Skeletal muscle satellite cell (primary cell): ENCODE data around the gene OGFOD2.

ENCODE experiments used
- H3K27me3 ChIP-seq: 2 replicates; pipeline ENCODE4 v1.7.0; 2013; ENCODE audit warnings: low read length; ENCODE audit not compliant: control insufficient read depth, insufficient read depth
- H3K36me3 ChIP-seq: 2 replicates; pipeline ENCODE4 v1.7.0; 2013; ENCODE audit warnings: mild to moderate bottlenecking, control low read depth, low read length; ENCODE audit not compliant: insufficient read depth
- H3K4me1 ChIP-seq: 2 replicates; pipeline ENCODE4 v1.7.0; 2013; ENCODE audit warnings: low read length; ENCODE audit not compliant: control insufficient read depth, insufficient read depth
- H3K4me2 ChIP-seq: 2 replicates; pipeline ENCODE4 v1.7.0; 2013; ENCODE audit warnings: mild to moderate bottlenecking, low read length
- H3K4me3 ChIP-seq: 2 replicates; pipeline ENCODE4 v1.7.0; 2013; ENCODE audit warnings: low read length
- H3K9ac ChIP-seq: 2 replicates; pipeline ENCODE4 v1.7.0; 2013; ENCODE audit warnings: mild to moderate bottlenecking, low read depth, low read length, moderate library complexity
- H3K9me3 ChIP-seq: replicated peaks from 2 replicates; pipeline ENCODE4 v1.7.0; 2013; ENCODE audit warnings: mild to moderate bottlenecking, control low read depth, low read length

Gene OGFOD2

DNA sequence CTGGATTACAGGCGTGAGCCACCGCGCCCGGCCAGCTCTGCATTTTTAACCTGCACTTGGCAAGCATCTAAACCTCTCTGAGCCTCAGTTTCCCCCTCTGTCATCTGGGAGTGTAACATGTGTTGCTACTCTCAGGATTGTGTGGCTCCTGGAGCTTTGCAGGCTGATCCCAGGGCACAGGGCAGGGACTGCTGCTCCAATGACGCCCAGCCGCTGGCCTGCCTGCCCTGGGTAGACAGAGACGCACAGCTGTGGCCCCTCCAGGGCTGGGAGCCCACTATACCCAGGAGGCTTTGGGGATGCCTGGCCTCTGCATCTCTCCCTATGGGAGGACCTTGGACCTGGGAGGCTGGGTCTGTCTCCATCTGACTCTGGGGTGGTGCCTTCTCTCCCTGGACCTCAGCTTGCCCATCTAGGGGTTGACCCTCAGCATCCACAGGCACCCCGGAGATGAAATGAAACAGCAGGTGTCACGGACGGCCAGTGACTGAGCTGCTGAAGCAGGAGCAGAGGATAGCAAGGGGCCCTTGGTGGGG, 19.2 kb downstream of the OGFOD2 start:
- Histone ChIP-seq H3K9me3 (no peaks in the 10 kb centered on the region), H3K4me1 (no peaks in the 10 kb centered on the region), H3K4me2 (no peak overlapping the region), H3K4me3 (no peak overlapping the region), H3K9ac (no peak overlapping the region), H3K36me3 (peaks cover 3% of the 10 kb centered on the region), H3K27me3 (no peaks in the 10 kb centered on the region)

DNA sequence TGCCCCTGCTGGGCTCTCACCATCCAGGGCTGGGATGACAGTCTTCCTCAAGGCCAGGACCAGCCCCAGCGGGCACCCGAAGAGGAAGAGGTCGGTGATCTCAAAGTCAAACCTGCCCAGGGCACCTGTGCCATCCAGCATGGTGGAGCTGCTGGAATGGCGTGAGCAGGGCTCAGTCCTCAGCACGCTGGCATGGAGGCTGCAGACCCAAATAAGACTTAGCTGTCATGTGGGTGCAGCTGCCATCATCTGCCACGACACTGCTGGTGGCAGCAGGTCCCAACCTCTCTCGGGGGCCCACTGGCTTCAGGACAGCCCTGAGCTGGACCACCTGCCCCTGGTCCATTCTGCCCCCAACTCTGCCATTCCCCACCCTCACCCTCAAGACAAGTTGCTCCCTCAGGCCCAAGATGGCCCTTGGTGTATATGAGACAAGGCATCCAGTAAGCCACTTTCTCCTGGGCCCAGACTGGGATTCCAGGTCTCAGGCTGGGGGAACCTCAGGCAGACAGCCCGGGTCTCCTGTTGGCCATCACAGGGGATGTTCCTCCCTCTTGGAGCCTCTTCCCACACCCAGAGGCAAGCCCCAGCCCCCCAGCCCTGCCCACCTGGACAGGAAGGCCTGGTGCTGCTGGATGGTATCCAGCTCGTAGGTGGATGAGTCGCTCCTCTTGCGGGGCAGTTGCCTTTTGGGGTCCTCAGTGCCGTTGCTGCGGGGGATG, 19.9 kb downstream of the OGFOD2 start:
- no peaks in the 10 kb centered on the region for H3K27me3 ChIP-seq
- no peak overlapping the region for H3K4me2 ChIP-seq
- no peak overlapping the region for H3K4me3 ChIP-seq
- no peaks in the 10 kb centered on the region for H3K9me3 ChIP-seq
- no peak overlapping the region for H3K9ac ChIP-seq
- peaks cover 3% of the 10 kb centered on the region for H3K36me3 ChIP-seq
- no peaks in the 10 kb centered on the region for H3K4me1 ChIP-seq

DNA sequence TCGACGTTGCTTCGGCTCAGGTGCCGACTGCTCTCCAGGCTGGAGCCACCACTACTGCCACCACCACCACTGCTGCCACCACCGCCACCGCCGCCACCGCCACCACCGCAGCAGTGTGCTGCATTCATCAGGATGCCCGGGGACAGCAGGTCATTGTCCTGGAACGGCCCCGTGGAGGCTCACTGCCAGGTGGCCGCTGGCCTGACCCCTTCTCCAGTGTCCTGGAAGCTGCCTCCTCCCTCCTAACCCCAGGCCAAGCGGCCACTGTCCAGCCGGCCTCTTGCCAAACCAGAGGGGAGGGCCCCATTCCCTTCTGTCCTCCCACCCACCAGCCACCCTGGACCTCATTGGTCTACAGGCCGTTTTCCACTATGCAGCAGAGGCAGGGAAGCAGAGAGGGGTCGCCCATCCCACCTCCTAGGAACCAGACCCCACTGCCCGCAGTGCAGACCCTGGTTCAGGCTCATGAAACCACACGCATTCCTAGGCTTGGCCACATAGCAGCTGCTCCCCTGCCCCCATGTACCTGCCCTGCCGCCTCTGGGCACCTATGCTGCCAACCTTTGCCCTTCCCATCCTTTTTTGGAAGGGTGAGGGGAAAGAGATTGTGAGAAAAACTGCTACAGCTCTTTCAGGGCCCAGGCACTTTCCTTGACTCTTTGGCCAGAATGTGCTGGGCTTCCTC, 20.6 kb downstream of the OGFOD2 start:
- H3K4me1 ChIP-seq, result no peaks in the 10 kb centered on the region
- H3K9me3 ChIP-seq, result no peaks in the 10 kb centered on the region
- no peak overlapping the region for H3K4me3 ChIP-seq
- H3K36me3 ChIP-seq, result peaks cover 3% of the 10 kb centered on the region
- no peak overlapping the region for H3K9ac ChIP-seq
- no peaks in the 10 kb centered on the region for H3K27me3 ChIP-seq
- H3K4me2 ChIP-seq, result no peak overlapping the region

DNA sequence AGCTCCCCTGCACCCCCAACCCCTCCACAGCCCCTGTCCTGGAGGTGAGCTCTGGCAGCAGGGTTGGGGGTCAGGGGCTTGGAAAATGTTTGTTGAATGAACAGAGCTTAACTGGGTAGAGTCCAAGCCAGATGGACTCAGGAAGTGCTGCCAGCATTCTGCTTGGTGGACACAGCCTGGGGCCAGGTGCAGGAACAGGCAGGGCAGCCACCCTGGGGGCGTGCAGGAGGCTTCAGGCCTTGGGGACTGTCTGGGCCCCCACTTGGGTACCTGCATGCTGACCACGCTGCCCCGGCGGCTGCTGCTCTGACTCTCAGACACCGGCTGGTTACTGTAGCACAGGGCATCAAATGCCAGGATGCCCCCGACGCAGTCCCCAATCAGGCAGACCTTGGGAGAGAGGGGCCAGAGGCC, 21.2 kb downstream of the OGFOD2 start:
- Histone ChIP-seq H3K9me3 (no peaks in the 10 kb centered on the region), H3K4me1 (no peaks in the 10 kb centered on the region), H3K36me3 (peaks cover 3% of the 10 kb centered on the region), H3K4me3 (no peak overlapping the region), H3K27me3 (no peaks in the 10 kb centered on the region), H3K9ac (no peak overlapping the region), H3K4me2 (no peak overlapping the region)

DNA sequence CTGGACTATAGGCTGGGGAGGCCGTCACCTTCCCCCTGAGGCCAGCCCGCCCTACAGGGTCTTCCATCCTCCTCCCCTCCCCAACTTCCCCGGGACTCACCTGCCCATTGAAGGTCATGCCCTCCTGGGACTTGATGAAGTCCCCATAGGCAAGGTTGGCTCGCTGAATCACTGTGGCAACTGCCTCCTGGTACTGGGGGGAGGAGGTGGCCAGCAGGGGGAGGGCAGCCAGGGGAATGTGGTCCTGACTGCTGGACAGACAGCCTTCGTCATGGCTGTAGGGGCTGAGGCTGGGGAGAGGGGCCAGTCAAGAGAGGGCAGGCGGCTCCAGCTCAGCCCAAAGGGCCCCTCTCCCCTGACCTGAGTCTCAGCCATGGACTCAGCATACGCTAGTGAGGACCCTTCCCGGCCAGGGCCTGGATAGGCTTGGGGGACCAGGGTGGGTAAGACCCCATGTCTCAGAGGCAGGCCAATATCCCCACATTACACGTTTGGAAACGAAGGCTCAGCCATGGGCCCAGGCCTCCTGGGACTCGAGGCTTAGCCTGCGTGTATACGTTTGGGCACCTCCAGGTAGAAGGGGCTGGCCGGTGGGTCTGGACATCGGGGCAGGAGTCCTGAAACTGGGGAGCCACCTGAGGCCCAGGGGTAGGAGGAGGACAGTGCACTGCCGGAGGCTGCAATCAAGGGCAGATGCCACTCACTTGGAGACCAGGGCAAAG, 21.7 kb downstream of the OGFOD2 start:
- H3K36me3 ChIP-seq, result peaks cover 3% of the 10 kb centered on the region
- no peaks in the 10 kb centered on the region for H3K4me1 ChIP-seq
- no peak overlapping the region for H3K4me3 ChIP-seq
- H3K27me3 ChIP-seq, result no peaks in the 10 kb centered on the region
- no peak overlapping the region for H3K4me2 ChIP-seq
- no peak overlapping the region for H3K9ac ChIP-seq
- no peaks in the 10 kb centered on the region for H3K9me3 ChIP-seq

DNA sequence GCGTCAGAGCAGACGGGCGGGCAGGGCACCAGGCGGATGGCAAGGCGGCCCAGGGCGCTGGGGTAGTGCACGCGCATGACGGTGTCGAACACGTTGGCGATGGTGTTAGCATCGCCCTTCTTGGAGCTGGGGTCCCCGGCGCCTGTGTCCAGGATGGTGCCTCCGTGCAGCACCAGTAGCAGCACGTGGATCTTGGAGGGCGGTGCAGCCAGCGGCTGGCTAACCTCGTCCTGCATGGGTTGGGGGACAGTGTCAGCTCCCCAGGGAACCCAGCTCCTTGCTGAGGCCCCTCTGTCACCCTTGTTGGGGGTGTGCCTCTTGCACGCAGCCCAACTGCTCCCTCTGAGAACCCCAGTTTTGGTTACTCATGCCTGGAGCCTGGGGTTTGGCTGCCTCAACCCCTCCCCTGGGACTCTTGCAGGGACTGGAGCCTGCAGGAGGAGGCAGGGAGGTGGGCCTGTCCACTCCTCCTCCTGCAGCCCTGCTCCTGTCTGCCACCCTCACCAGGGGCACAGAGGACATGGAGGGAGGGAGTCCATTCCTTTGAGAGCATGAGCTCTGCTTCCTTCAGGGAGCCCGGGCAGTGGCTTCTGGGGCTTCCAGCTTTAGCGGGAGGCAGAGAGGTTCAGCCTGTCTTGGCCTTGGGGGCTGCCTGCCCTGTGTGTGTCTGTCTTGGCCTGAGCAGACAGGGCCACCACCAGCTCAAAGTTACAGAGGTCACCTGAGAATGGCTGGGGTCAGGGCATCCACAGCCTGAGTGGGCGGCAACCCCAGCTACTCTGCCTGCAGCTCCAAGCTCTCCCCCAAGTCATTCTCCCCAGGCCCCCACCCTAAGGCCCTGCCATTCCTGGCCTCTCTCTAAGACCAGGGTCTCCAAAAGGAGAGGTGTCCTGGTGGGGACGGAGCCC, 22.6 kb downstream of the OGFOD2 start:
- Histone ChIP-seq H3K9ac (no peak overlapping the region), H3K36me3 (peaks cover 3% of the 10 kb centered on the region)

DNA sequence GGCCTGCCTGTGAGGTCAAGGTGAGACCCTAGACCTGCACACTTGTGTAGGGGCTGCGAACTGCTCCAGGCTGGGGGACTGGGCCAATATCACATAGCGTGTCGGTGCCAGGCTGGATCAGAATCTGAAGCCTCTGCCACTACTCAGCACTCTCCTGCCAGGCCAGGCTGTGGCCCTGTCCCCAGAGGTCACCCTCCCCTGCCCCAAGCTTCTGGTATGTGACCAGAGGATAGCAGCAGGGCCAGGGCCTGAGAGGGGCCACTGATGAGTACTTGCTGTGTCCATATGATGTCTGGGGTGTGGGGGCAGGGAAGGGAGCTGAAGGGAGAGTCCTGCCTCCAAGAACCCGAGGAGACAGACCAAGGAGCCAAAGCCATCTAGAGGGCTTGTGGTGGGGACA, 23.3 kb downstream of the OGFOD2 start:
- Histone ChIP-seq H3K4me1 (no peaks in the 10 kb centered on the region), H3K9ac (no peak overlapping the region), H3K9me3 (no peaks in the 10 kb centered on the region)

More for the DNA sequence above, 22.6 kb downstream of the OGFOD2 start:
- Histone ChIP-seq H3K9me3 (no peaks in the 10 kb centered on the region), H3K27me3 (no peaks in the 10 kb centered on the region), H3K4me2 (no peak overlapping the region), H3K4me3 (no peak overlapping the region), H3K4me1 (no peaks in the 10 kb centered on the region)

DNA sequence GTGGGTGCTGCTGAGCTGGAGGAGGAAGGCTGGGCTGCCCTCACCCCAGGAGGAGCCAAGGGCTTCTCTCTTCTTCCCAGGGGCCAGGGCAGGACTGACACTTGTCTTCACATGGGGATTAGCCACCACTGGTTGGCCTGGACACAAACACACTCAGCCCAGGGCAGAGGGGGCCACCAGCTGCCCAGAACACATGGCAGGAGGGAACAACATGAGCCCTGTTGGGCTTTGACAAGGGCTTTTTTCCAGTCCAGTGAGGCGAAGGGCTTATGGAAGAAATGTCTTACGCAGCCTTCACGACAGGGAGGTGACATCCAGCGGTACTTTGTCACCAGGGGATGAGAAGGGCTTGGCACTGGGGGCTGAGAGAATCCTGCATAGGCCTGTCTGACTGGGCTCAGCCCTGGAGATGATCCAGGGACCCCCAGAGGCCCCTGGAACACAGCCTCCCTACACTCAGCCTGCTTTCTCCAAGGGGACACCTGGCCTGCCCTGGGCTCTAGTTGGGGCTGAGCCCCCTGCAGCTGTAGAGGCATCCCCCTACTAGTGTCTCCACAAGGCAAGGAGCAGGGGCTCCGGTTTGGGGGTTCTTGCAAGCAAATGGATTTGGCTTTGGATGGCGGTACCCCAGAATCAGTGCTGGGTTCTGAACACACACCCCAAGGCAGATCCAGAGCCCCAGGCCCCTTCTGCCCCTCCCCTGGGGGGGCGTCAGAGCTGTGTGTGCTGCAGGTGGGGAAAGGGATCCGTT, 24.3 kb downstream of the OGFOD2 start:
- Histone ChIP-seq H3K36me3 (peaks cover 1% of the 10 kb centered on the region), H3K27me3 (no peaks in the 10 kb centered on the region), H3K9me3 (no peaks in the 10 kb centered on the region), H3K9ac (no peak overlapping the region), H3K4me3 (no peak overlapping the region), H3K4me1 (no peaks in the 10 kb centered on the region), H3K4me2 (no peak overlapping the region)

More for the DNA sequence above, 23.3 kb downstream of the OGFOD2 start:
- Histone ChIP-seq H3K4me2 (no peak overlapping the region), H3K36me3 (peaks cover 3% of the 10 kb centered on the region), H3K27me3 (no peaks in the 10 kb centered on the region), H3K4me3 (no peak overlapping the region)

DNA sequence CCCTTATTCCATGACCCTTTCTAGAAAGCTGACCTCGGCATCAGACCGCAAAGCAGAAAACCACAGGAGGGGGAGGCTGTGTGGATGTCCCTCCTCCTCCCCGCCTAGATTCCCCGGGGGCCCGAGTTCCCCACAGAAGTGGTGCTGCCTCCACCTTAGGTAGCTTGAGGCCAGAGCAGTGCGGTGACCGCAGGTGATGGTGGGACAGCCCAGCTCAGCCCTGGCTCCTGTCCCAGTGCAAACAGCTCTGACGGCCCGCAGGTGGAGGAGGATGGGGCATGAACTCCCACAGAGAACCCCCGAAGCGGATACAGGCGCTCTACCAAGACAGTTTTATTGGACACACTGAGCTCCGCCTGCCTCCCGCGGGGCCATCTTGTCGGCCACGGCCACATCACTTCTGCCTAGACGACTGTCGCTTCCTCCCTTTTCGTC, 25.0 kb downstream of the OGFOD2 start:
- H3K36me3 ChIP-seq, result peaks cover 7% of the 10 kb centered on the region
- no peaks in the 10 kb centered on the region for H3K4me1 ChIP-seq
- H3K27me3 ChIP-seq, result no peaks in the 10 kb centered on the region
- no peak overlapping the region for H3K9ac ChIP-seq
- H3K4me2 ChIP-seq, result no peak overlapping the region
- H3K9me3 ChIP-seq, result no peaks in the 10 kb centered on the region
- no peak overlapping the region for H3K4me3 ChIP-seq

DNA sequence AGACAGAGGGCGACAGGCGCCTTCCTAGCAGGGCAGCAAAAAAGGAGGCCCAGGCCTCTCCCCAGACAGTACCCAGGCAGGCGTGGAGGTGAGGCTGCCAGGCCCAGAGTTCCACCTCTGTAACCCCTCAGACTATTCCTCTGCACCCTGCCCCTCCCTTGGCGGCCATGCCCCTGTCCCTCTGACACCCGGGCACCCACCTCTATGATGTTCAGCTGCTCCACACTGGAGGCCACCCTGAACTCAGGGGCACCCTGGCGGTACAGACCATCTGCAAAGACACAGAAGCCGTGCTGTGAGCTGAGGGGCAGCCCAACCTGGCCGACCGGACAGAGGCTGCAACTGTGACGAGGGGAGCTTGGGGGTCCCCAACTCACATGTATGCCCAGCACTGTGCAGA, 25.5 kb downstream of the OGFOD2 start:
- H3K4me2 ChIP-seq, result no peak overlapping the region
- H3K4me3 ChIP-seq, result no peak overlapping the region
- no peaks in the 10 kb centered on the region for H3K9me3 ChIP-seq
- no peaks in the 10 kb centered on the region for H3K4me1 ChIP-seq
- H3K36me3 ChIP-seq, result peaks cover 13% of the 10 kb centered on the region
- no peak overlapping the region for H3K9ac ChIP-seq
- H3K27me3 ChIP-seq, result no peaks in the 10 kb centered on the region
